Naive thymus-derived CD8-positive, alpha-beta T cell (primary cell): Measurements from ENCODE around the gene TMEM40. TPM values are rescaled to one million over a fixed set of nuclear protein-coding genes. Genes with fewer than 3 reads are reported as not detected.
"Not testable (repeated sequence)": the region's sequence is repeated elsewhere in the genome, so short reads cannot be mapped to it uniquely, and the experiment has no call there.

Source experiments
- ATAC-seq, 2 donors: fragments of 150-1000 bp; cut with Tn5 transposase in 1 of 2; sonication (Bioruptor Pico), chemical (Tn5 transposase) in 1 of 2; 1 replicate in 1 of 2; 2 replicates in 1 of 2; pipeline ENCODE4 v1.10.0; 2021; ENCODE audit warnings: mild to moderate bottlenecking in 2 of 2, moderate library complexity in 2 of 2
- POLR2A ChIA-PET: fragments of 350-600 bp; sonication (Branson Sonifier 250); formaldehyde crosslinking; loops from one replicate; lab custom pipeline; 2021; ENCODE audit warnings: antibody characterized with exemption; lab: Charles Lee
- DNase-seq, 10 donors: peaks; one replicate each; pipeline versions ENCODE4 v3.0.0 to v3.0.0-alpha.2; 2020 to 2022
- H3K27ac Mint-ChIP-seq, 10 donors: one replicate each; pipeline ENCODE4 v1.8.0; 2020 to 2022; ENCODE audit warnings: mild to moderate bottlenecking in 10 of 10, mixed read lengths in 10 of 10, moderate library complexity in 4 of 10, inconsistent platforms in 1 of 10
- H3K27me3 Mint-ChIP-seq, 5 donors: one replicate each; pipeline ENCODE4 v1.8.0; 2021 to 2022; ENCODE audit warnings: mixed read lengths in 5 of 5
- H3K36me3 Mint-ChIP-seq, 3 donors: one replicate each; pipeline ENCODE4 v1.8.0; 2020 to 2022; ENCODE audit warnings: mixed read lengths in 3 of 3, mild to moderate bottlenecking in 2 of 3, inconsistent platforms in 1 of 3
- H3K4me1 Mint-ChIP-seq, 4 donors: one replicate each; pipeline ENCODE4 v1.8.0; 2021 to 2022; ENCODE audit warnings: mixed read lengths in 4 of 4
- H3K4me3 Mint-ChIP-seq, 10 donors: one replicate each; pipeline ENCODE4 v1.8.0; 2020 to 2022; ENCODE audit warnings: mild to moderate bottlenecking in 10 of 10, mixed read lengths in 10 of 10, moderate library complexity in 6 of 10, inconsistent platforms in 1 of 10
- H3K9me3 Mint-ChIP-seq, 9 donors: one replicate each; pipeline ENCODE4 v1.8.0; 2020 to 2022; ENCODE audit warnings: mixed read lengths in 9 of 9, mild to moderate bottlenecking in 3 of 9, inconsistent platforms in 1 of 9, moderate library complexity in 1 of 9
- polyA plus RNA-seq, 3 donors: library from polyadenylated mRNA; unstranded; fragments of 300-500 nt; fragmentation: Illumina TruSeq; gene quantifications; one replicate each; pipeline ENCODE4 v1.2.3, GENCODE V29; 2021
- total RNA-seq, 8 experiments: library from RNA in 2 of 8; stranded (reverse) in 2 of 8; gene quantifications; one replicate each; pipeline ENCODE4 v1.2.3 and lab custom pipeline; 2021 to 2026

Gene TMEM40
- total and polyA plus RNA-seq, 5 experiments from 2014 or later, result not detected

- DNase-seq (peak in 7 of 10 donors; percentile 12 to 60 (median 40)), ATAC-seq (peak; percentile 82 to 95)
- Mint-ChIP-seq H3K27me3 (peaks cover 0 to 12% (median 3%) of the 10 kb centered on the region in 5 donors), H3K27ac (peak within 1 kb of the TSS; percentile 26 to 92 (median 79)), H3K9me3 (no peaks in the 10 kb centered on the region), H3K4me1 (peaks cover 5 to 23% (median 13%) of the 10 kb centered on the region in 4 donors), H3K4me3 (peak within 1 kb of the TSS; percentile 84 to 94 (median 89)), H3K36me3 (no peaks in the 10 kb centered on the region)
- POLR2A ChIA-PET, result interaction anchor here (0.7 to 2.8 kb wide), 5 partner anchors 12 to 132 kb away, joined by 3 to 18 read pairs (median 7); partner anchors contain the start of genes RAF1 and RPL32
Observed at GRCh38 chr3:12796171-12797123, 37.4 kb upstream of the TMEM40 start, which contains the start of gene CAND2. Gene CAND2, plus strand, starts transcription at chr3:12796680. Its CDS starts 41 bp downstream, at chr3:12796721.

GRCh38 chr3:12793701-12794100, 34.6 kb upstream of the TMEM40 start:
- Mint-ChIP-seq H3K4me1 (peaks cover 5 to 23% (median 12%) of the 10 kb centered on the region in 4 donors), H3K4me3 (peak overlapping the region in 1 of 10 donors; percentile 29), H3K27me3 (peaks cover 0 to 12% (median 5%) of the 10 kb centered on the region in 5 donors), H3K36me3 (no peaks in the 10 kb centered on the region), H3K27ac (no peak overlapping the region), H3K9me3 (no peaks in the 10 kb centered on the region)
- ATAC-seq, result no peak
- POLR2A ChIA-PET, result interaction anchor here (0.7 kb wide), 1 partner anchor 15 kb away, joined by 3 read pairs; no protein-coding TSS in a partner anchor
- DNase-seq, result no peak

GRCh38 chr3:12791430-12791829, 32.4 kb upstream of the TMEM40 start:
- no peak overlapping the region for H3K4me3 Mint-ChIP-seq
- POLR2A ChIA-PET, result interaction anchor here (1.5 kb wide), 1 partner anchor 49 kb away, joined by 4 read pairs; no protein-coding TSS in a partner anchor

DNA sequence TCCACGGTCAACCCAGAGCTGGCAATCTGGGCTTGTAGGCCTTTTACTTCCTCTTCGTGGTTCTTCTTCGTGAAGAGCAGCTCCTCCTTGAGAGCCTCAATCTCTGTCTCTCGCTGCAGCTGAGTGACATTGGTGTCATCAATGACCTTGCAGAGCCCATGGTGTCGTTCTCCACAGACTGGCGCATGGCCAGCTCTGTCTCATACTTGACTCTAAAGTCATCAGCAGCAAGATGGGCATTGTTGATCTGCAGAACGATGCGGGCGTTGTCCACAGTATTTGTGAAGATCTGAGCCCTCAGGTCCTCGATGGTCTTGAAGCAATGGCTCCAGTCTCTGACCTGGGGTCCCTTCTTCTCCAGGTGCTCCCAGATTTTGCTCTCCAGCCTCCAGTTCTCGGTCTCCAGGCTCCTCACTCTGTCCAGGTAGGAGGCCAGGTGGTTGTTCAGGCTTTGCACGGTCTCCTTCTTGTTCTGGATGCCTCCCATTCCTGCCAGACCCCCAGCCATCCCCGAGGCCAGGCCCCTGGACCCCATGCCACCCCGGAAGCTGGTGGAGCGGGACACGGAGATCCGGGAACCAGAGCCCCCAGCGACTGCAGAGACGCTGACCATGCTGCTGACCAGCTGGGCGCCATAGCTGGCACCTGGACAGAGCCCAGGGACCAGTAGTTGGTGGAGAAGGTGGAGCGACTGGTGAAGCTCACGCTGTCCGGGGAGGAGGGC, 29.1 kb upstream of the TMEM40 start:
- H3K4me1 Mint-ChIP-seq, H3K27ac Mint-ChIP-seq, ATAC-seq, H3K9me3 Mint-ChIP-seq, DNase-seq, H3K36me3 Mint-ChIP-seq, H3K4me3 Mint-ChIP-seq: not testable (repeated sequence)
- H3K27me3 Mint-ChIP-seq, result peaks cover 0 to 19% (median 7%) of the 10 kb centered on the region in 5 donors
- POLR2A ChIA-PET, result interaction anchor here (0.8 to 3.0 kb wide), 5 partner anchors 21 to 104 kb away, joined by 3 to 18 read pairs (median 3); partner anchors contain the start of gene RPL32

More at GRCh38 chr3:12791430-12791829, 32.4 kb upstream of the TMEM40 start:
- peaks cover 0 to 12% (median 5%) of the 10 kb centered on the region in 5 donors for H3K27me3 Mint-ChIP-seq
- H3K27ac Mint-ChIP-seq, result no peak overlapping the region
- no peaks in the 10 kb centered on the region for H3K36me3 Mint-ChIP-seq
- H3K9me3 Mint-ChIP-seq, result no peaks in the 10 kb centered on the region
- H3K4me1 Mint-ChIP-seq, result peaks cover 0 to 7% (median 4%) of the 10 kb centered on the region in 4 donors
- ATAC-seq, result no peak
- DNase-seq, result no peak

DNA sequence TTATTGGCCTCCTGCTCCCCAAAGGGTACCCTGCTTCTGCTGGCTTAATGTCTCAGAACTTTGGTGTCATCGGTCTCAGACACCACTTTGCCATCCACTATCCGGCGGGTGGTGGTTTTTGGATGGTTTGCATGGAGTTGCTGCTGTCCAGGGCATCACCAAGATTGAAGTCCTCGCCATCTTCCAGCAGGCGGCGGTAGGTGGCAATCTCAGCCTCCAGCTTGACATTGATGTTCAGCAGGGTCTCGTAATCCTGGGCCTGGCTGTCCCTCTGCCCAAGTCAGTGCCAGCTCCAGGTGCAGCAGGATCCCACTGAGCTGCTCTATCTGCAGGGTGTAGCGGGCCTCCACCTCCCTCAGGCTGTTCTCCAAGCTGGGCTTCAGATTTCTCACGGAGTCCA, 28.3 kb upstream of the TMEM40 start:
- not testable (repeated sequence) for H3K36me3 Mint-ChIP-seq, H3K4me3 Mint-ChIP-seq, H3K27ac Mint-ChIP-seq, H3K9me3 Mint-ChIP-seq, H3K4me1 Mint-ChIP-seq
- ATAC-seq (peak in 1 of 2 donors; percentile 81), DNase-seq (peak in 6 of 10 donors; percentile 40 to 86 (median 52))
- POLR2A ChIA-PET, result interaction anchor here (0.8 to 3.0 kb wide), 5 partner anchors 21 to 104 kb away, joined by 3 to 18 read pairs (median 3); partner anchors contain the start of gene RPL32
- peaks cover 4 to 23% (median 13%) of the 10 kb centered on the region in 5 donors for H3K27me3 Mint-ChIP-seq

- DNase-seq (no peak), ATAC-seq (no peak)
- POLR2A ChIA-PET, result no interaction called here
- Mint-ChIP-seq H3K36me3 (no peaks in the 10 kb centered on the region), H3K9me3 (no peaks in the 10 kb centered on the region), H3K4me3 (no peak overlapping the region), H3K27ac (no peak overlapping the region), H3K4me1 (peaks cover 0 to 1% (median 0%) of the 10 kb centered on the region in 4 donors), H3K27me3 (peaks cover 6 to 23% (median 21%) of the 10 kb centered on the region in 5 donors)
Observed at GRCh38 chr3:12785096-12785495, 26.0 kb upstream of the TMEM40 start.

- Mint-ChIP-seq H3K36me3 (no peaks in the 10 kb centered on the region), H3K27ac (no peak overlapping the region), H3K9me3 (no peaks in the 10 kb centered on the region), H3K4me3 (no peak overlapping the region), H3K27me3 (peaks cover 6 to 24% (median 22%) of the 10 kb centered on the region in 5 donors), H3K4me1 (peaks cover 0 to 1% (median 0%) of the 10 kb centered on the region in 4 donors)
- DNase-seq, result no peak
- POLR2A ChIA-PET, result no interaction called here
- no peak for ATAC-seq
Observed at GRCh38 chr3:12782172-12782815, 23.2 kb upstream of the TMEM40 start.

DNA sequence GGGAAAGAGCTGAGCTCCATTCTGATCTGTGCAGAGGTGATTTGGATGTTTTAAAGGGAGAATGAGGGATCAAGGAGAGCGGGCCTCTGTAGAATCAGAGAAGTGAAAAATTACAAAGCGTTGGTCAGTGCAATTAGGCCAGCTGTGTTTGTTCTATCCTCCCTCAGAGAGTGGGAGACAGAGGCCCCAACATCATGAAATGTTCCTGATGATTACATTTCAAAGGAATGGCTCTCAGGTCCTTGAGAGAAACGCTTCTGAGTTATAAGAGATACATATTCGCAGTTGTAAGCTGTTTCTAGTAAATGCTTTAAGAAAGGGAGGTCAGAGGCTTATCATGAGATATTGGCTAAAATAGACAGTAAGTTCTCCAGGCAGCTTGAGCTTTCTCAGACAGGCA, 21.7 kb upstream of the TMEM40 start:
- Mint-ChIP-seq H3K4me3 (no peak overlapping the region), H3K9me3 (no peaks in the 10 kb centered on the region), H3K27me3 (peaks cover 6 to 27% (median 21%) of the 10 kb centered on the region in 5 donors), H3K27ac (no peak overlapping the region), H3K36me3 (no peaks in the 10 kb centered on the region), H3K4me1 (peaks cover 0 to 1% (median 0%) of the 10 kb centered on the region in 4 donors)
- no peak for ATAC-seq
- DNase-seq, result no peak
- POLR2A ChIA-PET, result no interaction called here

GRCh38 chr3:12777171-12777570, 18.1 kb upstream of the TMEM40 start:
- DNase-seq (no peak), ATAC-seq (no peak)
- no peak overlapping the region for H3K4me3 Mint-ChIP-seq
- no peak overlapping the region for H3K27ac Mint-ChIP-seq
- H3K4me1 Mint-ChIP-seq, result peaks cover 7 to 12% (median 8%) of the 10 kb centered on the region in 4 donors
- peaks cover 0 to 6% (median 0%) of the 10 kb centered on the region in 9 donors for H3K9me3 Mint-ChIP-seq
- H3K27me3 Mint-ChIP-seq, result peaks cover 2 to 19% (median 8%) of the 10 kb centered on the region in 5 donors
- POLR2A ChIA-PET, result no interaction called here
- H3K36me3 Mint-ChIP-seq, result no peaks in the 10 kb centered on the region

GRCh38 chr3:12775970-12776369, 16.9 kb upstream of the TMEM40 start:
- H3K36me3 Mint-ChIP-seq, ATAC-seq, H3K4me3 Mint-ChIP-seq, DNase-seq, POLR2A ChIA-PET, H3K9me3 Mint-ChIP-seq, H3K27ac Mint-ChIP-seq: not testable (repeated sequence)
- H3K4me1 Mint-ChIP-seq, result peaks cover 6 to 12% (median 8%) of the 10 kb centered on the region in 4 donors
- H3K27me3 Mint-ChIP-seq, result peaks cover 0 to 16% (median 2%) of the 10 kb centered on the region in 5 donors

GRCh38 chr3:12775226-12775625, 16.2 kb upstream of the TMEM40 start:
- ATAC-seq (no peak), DNase-seq (no peak)
- Mint-ChIP-seq H3K4me1 (peaks cover 6 to 12% (median 8%) of the 10 kb centered on the region in 4 donors), H3K9me3 (peaks cover 0 to 6% (median 0%) of the 10 kb centered on the region in 9 donors), H3K4me3 (no peak overlapping the region), H3K36me3 (no peaks in the 10 kb centered on the region), H3K27ac (no peak overlapping the region), H3K27me3 (peaks cover 0 to 10% (median 0%) of the 10 kb centered on the region in 5 donors)
- POLR2A ChIA-PET, result no interaction called here
